AG04450 (cell line): ENCODE measurements around the gene DDX1. TPM values are rescaled to one million over a fixed set of nuclear protein-coding genes. Genes with fewer than 3 reads are reported as not detected.

Experiments
- CTCF ChIA-PET: fragments of 300-600, 350-600 bp; formaldehyde crosslinking; extraction: SDS; loops from one replicate; lab custom pipeline; 2022; ENCODE audit warnings: antibody characterized with exemption, inconsistent platforms; lab: Charles Lee
- POLR2A ChIA-PET: fragments of 350-600 bp; formaldehyde crosslinking; extraction: SDS; loops from one replicate; lab custom pipeline; 2021; ENCODE audit warnings: antibody characterized with exemption, inconsistent platforms; lab: Yijun Ruan, JAX
- DNase-seq: peaks from one replicate; pipeline ENCODE4 v3.0.0-alpha.2; 2011; ENCODE audit warnings: low read depth, low spot score
- H3K27ac ChIP-seq: one replicate; pipeline ENCODE4 v1.5.1; 2012; ENCODE audit warnings: low read depth, low read length, control low read depth
- H3K27me3 ChIP-seq: one replicate; pipeline ENCODE4 v1.6.0; 2012; ENCODE audit warnings: low read length; ENCODE audit not compliant: control insufficient read depth, insufficient read depth
- H3K4me3 ChIP-seq: 2 replicates; pipeline ENCODE4 v1.5.1; 2011; ENCODE audit warnings: mild to moderate bottlenecking, low read depth, low read length, control low read depth
- H3K9me3 ChIP-seq: 2 replicates; pipeline ENCODE4 v1.5.1; 2012; ENCODE audit warnings: low read length; ENCODE audit not compliant: control insufficient read depth, insufficient read depth
- CTCF ChIP-seq: IDR thresholded peaks from 2 replicates; pipeline ENCODE4 v1.5.1; 2011; ENCODE audit warnings: low read depth, low read length, control low read depth, inconsistent platforms
- polyA plus RNA-seq: library from polyadenylated mRNA; depleted of rRNA; stranded (reverse); fragments of >200 nt; gene quantifications from 2 replicates; pipeline ENCODE4 v1.2.3, GENCODE V29; 2011

The DDX1 gene
- polyA plus RNA-seq, 1 experiment: 171 TPM

GRCh38 chr2:15603044-15603765 is 11.5 kb downstream of the DDX1 start:
- POLR2A ChIA-PET: no interaction called here
- no peak overlapping the region for H3K27ac ChIP-seq
- DNase-seq: no peak
- H3K9me3 ChIP-seq: no peaks in the 10 kb centered on the region
- no peak for TF ChIP-seq CTCF
- H3K4me3 ChIP-seq: no peak overlapping the region
- H3K27me3 ChIP-seq: no peaks in the 10 kb centered on the region
- CTCF ChIA-PET: interaction anchor here (1.5 kb wide), 1 partner anchor 26 kb away, joined by 4 read pairs; no protein-coding TSS in a partner anchor

- CTCF ChIA-PET: interaction anchor here (1.5 kb wide), 1 partner anchor 27 kb away, joined by 4 read pairs; no protein-coding TSS in a partner anchor
- H3K9me3 ChIP-seq: no peaks in the 10 kb centered on the region
- no peak for TF ChIP-seq CTCF
- H3K27ac ChIP-seq: no peak overlapping the region
- no peak for DNase-seq
- POLR2A ChIA-PET: no interaction called here
- no peak overlapping the region for H3K4me3 ChIP-seq
- no peaks in the 10 kb centered on the region for H3K27me3 ChIP-seq
Observed at GRCh38 chr2:15603948-15604347, 12.3 kb downstream of the DDX1 start.

GRCh38 chr2:15605721-15606120 is 14.1 kb downstream of the DDX1 start:
- H3K9me3 ChIP-seq: no peaks in the 10 kb centered on the region
- TF ChIP-seq CTCF: no peak
- DNase-seq: no peak
- ChIA-PET POLR2A (no interaction called here), CTCF (no interaction called here)
- no peak overlapping the region for H3K4me3 ChIP-seq
- H3K27me3 ChIP-seq: no peaks in the 10 kb centered on the region
- H3K27ac ChIP-seq: no peak overlapping the region

GRCh38 chr2:15606481-15607441 is 15.1 kb downstream of the DDX1 start:
- no peaks in the 10 kb centered on the region for H3K9me3 ChIP-seq
- H3K27ac ChIP-seq: no peak overlapping the region
- TF ChIP-seq CTCF: no peak
- ChIA-PET CTCF (no interaction called here), POLR2A (no interaction called here)
- no peak for DNase-seq
- no peaks in the 10 kb centered on the region for H3K27me3 ChIP-seq
- no peak overlapping the region for H3K4me3 ChIP-seq
